ENCODE data around the gene PDE4D.

GRCh38 chr5:59190746-59191145 lies 702.8 kb downstream of the PDE4D start:
- no peak for TF ChIP-seq CTCF (IDR thresholded peaks at IDR 0.05)
- no peak for TF ChIP-seq MLX (CRISPR knock-in tag; IDR thresholded peaks at IDR 0.05)
- TF ChIP-seq HMGXB4 (CRISPR knock-in tag; IDR thresholded peaks at IDR 0.05): no peak
- TF ChIP-seq ERG (CRISPR knock-in tag; IDR thresholded peaks at IDR 0.05): no peak
- no peak for TF ChIP-seq ZNF281 (CRISPR knock-in tag; IDR thresholded peaks at IDR 0.05)
- TF ChIP-seq NR2C2 (CRISPR knock-in tag; IDR thresholded peaks at IDR 0.05): no peak
- no peak for TF ChIP-seq ZNF232 (CRISPR knock-in tag; IDR thresholded peaks at IDR 0.05)
- no peak for TF ChIP-seq ATF6 (CRISPR knock-in tag; IDR thresholded peaks at IDR 0.05)
- TF ChIP-seq JUN (CRISPR knock-in tag; IDR thresholded peaks at IDR 0.05): no peak
- TF ChIP-seq NFE2L1 (CRISPR knock-in tag; IDR thresholded peaks at IDR 0.05): no peak
- no peak for TF ChIP-seq ZNF396 (CRISPR knock-in tag; IDR thresholded peaks at IDR 0.05; ENCODE audit: borderline replicate concordance)
- TF ChIP-seq RELA (CRISPR knock-in tag; IDR thresholded peaks at IDR 0.05; ENCODE audit: borderline replicate concordance): no peak
